Activated naive CD4-positive, alpha-beta T cell treated with anti-CD3 and anti-CD28 coated beads, Interleukin-2, amount 50 U/mL, for 72 hours (primary cell): ENCODE data around the gene OXT. TPM values are rescaled to one million over a fixed set of nuclear protein-coding genes. Genes with fewer than 3 reads are reported as not detected.
"Not testable (repeated sequence)": the region's sequence is repeated elsewhere in the genome, so short reads cannot be mapped to it uniquely, and the experiment has no call there.

Experiments
- ATAC-seq, 2 donors: fragments of 150-1000 bp; cut with Tn5 transposase; 2 replicates each; pipeline ENCODE4 v1.10.0; 2021; ENCODE audit warnings: mild to moderate bottlenecking in 2 of 2, moderate library complexity in 2 of 2
- DNase-seq, 2 donors: peaks; one replicate each; pipeline ENCODE4 v3.0.0; 2021 to 2022; ENCODE audit warnings: low spot score in 2 of 2
- H3K27ac Mint-ChIP-seq, 2 donors: one replicate each; pipeline ENCODE4 v1.8.0; 2022; ENCODE audit warnings: mild to moderate bottlenecking in 2 of 2, mixed read lengths in 2 of 2
- H3K36me3 Mint-ChIP-seq, 2 donors: one replicate each; pipeline ENCODE4 v1.8.0; 2022; ENCODE audit warnings: mixed read lengths in 2 of 2
- H3K9me3 Mint-ChIP-seq, 2 donors: one replicate each; pipeline ENCODE4 v1.8.0; 2022; ENCODE audit warnings: mixed read lengths in 2 of 2
- total RNA-seq, 2 donors: library from RNA; stranded (reverse); gene quantifications; one replicate each; pipeline ENCODE4 v1.2.3, GENCODE V29; 2022

Gene OXT
- total RNA-seq, 2 donors from 2014 or later = not detected

DNA sequence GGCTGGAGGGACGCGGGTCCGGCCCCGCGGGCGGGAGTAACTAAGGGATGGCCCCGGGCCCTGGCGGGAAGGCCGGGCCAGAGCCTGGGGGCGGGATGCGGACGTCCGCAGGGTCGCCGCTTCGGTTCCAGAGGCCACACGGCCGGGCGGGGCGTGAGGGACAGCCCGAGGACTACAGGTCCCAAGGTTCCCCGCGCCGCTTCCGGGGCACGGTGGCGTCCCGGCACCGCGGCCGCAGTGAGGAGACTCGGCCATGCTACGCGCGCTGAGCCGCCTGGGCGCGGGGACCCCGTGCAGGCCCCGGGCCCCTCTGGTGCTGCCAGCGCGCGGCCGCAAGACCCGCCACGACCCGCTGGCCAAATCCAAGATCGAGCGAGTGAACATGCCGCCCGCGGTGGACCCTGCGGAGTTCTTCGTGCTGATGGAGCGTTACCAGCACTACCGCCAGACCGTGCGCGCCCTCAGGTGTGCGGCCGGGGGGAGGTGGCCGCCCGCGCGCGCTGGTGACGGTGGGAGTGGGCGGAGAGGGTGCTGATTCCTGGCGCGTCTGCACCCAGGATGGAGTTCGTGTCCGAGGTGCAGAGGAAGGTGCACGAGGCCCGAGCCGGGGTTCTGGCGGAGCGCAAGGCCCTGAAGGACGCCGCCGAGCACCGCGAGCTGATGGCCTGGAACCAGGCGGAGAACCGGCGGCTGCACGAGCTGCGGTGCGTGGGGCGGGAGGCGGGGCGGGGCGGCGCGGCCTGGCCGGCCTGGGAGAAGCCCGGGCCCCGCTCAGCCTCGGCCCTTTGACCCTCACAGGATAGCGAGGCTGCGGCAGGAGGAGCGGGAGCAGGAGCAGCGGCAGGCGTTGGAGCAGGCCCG lies 25.4 kb upstream of the OXT start, which contains the start of gene MRPS26:
Gene MRPS26, plus strand, starts transcription at position 237 of the 861 bp plus-strand sequence. Its CDS starts 17 bp downstream, at position 254.
- Mint-ChIP-seq H3K36me3 (peaks cover 22 to 23% of the 10 kb centered on the region in 2 donors), H3K27ac (peak within 1 kb of the TSS; percentile 89 to 90), H3K9me3 (no peaks in the 10 kb centered on the region)
- peak; percentile 91 to 93 for ATAC-seq
- peak; percentile 82 to 89 for DNase-seq

GRCh38 chr20:3046677-3047462 lies 24.6 kb upstream of the OXT start:
- Mint-ChIP-seq H3K27ac (peak overlapping the region; percentile 78 to 89), H3K36me3 (peaks cover 22 to 23% of the 10 kb centered on the region in 2 donors), H3K9me3 (no peaks in the 10 kb centered on the region)
- DNase-seq (no peak), ATAC-seq (no peak)

DNA sequence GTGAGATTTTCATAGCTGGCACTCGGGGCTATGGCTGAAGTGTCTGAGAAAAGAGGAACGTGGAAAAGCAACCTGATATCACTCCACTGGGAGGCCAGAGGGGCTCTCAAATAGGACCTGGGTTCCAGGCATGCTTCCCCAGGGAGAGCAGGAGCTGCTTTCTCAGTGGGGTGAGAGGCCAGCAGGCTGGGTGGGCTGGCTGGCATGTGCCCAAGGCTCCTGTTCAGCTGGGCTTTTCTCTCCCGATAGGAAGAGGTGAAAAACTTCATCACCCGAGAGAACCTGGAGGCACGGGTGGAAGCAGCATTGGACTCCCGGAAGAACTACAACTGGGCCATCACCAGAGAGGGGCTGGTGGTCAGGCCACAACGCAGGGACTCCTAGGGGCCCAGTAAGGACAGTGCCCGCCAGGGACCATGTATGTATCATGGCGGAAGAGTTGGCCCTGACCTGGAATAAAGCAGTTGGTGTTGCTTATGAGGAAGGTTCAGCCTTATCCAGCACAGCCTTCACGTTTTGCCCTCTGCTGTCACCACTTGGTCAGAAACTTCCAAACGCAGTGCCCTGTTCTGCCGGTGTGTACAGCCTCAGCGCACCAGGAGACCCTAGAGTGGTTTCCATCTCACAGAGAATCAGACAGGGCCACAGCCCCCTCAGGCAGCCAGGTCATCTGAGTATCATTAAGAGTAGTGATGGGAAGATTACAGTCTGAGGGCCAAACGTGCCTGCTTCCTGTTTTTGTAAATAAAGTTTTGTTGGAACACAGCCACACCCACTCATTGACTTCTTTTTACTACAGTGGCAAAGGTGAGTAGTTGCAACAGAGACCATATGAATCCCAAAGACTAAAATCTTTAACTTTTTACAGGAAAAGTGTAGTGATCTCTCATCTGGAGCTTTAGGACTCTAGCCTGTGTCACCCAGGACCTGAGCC lies 23.7 kb upstream of the OXT start:
- Mint-ChIP-seq H3K27ac (peak overlapping the region; percentile 44 to 89), H3K9me3 (no peaks in the 10 kb centered on the region), H3K36me3 (peaks cover 22 to 23% of the 10 kb centered on the region in 2 donors)
- DNase-seq (no peak), ATAC-seq (no peak)

GRCh38 chr20:3051385-3052019 lies 19.9 kb upstream of the OXT start:
- ATAC-seq (peak in 1 of 2 donors; percentile 24), DNase-seq (no peak)
- Mint-ChIP-seq H3K9me3 (no peaks in the 10 kb centered on the region), H3K36me3 (peaks cover 18 to 21% of the 10 kb centered on the region in 2 donors), H3K27ac (peak overlapping the region in 1 of 2 donors; percentile 30)

DNA sequence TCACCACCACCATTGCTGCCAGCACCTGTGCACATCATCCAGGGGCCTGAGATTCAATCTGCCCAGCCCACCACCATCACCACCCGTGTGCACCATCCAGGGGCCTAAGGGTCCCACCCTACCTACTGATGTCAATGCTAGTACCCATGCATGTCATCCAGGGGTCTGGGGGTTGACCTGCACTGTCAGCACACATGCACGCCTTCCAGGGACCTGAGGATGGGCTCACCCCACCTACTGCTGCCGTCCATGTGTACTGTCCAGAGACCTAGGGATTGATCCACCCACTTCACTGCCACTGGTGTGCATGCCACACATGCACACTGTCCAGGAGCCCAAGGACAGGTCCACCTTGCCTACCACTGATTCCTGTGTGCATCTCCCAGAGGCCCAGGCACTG lies 11.9 kb upstream of the OXT start:
- H3K9me3 Mint-ChIP-seq = no peaks in the 10 kb centered on the region
- no peak overlapping the region for H3K27ac Mint-ChIP-seq
- ATAC-seq (no peak), DNase-seq (no peak)
- no peaks in the 10 kb centered on the region for H3K36me3 Mint-ChIP-seq

GRCh38 chr20:3064119-3064518 lies 7.3 kb upstream of the OXT start:
- H3K9me3 Mint-ChIP-seq, ATAC-seq, H3K36me3 Mint-ChIP-seq, DNase-seq, H3K27ac Mint-ChIP-seq: not testable (repeated sequence)

DNA sequence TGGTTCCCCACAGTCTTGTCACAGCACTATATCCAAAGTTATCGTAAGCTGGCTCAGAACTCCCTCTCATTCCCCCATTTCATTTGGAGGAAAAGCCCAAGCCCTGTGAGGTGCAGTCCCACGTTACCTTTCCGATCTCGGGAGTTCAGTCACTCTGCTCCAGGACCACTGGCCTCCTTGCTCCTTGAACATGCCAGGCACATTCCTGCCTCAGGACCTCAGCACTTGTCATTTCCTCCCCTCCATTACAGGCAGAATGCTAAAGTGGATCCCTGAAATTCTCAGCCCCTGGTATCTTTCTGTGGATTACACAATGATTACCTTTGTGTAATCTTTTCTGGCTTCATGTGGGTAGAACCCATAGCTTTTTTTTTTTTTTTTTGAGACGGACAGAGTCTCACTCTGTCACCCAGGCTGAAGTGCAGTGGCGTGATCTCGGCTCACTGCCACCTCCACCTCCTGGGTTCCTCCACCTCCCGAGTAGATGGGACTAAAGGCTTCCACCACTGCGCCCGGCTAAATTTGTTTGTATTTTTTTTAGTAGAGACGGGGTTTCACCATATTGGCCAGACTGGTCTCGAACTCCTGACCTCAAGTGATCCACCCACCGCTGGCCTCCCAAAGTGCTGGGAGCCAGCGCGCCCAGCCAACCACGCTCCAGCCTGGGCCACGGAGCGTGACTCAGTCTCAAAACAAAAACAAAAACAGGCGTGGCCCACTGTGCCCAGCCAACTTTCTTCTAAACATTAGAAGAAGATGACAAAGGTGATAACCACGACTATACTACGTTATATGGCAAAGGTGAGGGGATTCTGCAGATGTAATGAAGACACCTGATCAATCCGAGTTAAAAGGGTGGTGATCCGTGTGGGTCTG lies 4.0 kb upstream of the OXT start:
- H3K9me3 Mint-ChIP-seq = no peaks in the 10 kb centered on the region
- peak overlapping the region in 1 of 2 donors; percentile 71 for H3K27ac Mint-ChIP-seq
- ATAC-seq = no peak
- no peak for DNase-seq
- H3K36me3 Mint-ChIP-seq = peaks cover 0 to 7% of the 10 kb centered on the region in 2 donors

GRCh38 chr20:3068075-3068474 lies 3.3 kb upstream of the OXT start:
- H3K27ac Mint-ChIP-seq = no peak overlapping the region
- DNase-seq = no peak
- no peaks in the 10 kb centered on the region for H3K9me3 Mint-ChIP-seq
- H3K36me3 Mint-ChIP-seq = peaks cover 0 to 7% of the 10 kb centered on the region in 2 donors
- no peak for ATAC-seq

GRCh38 chr20:3068986-3069900 lies 2.2 kb upstream of the OXT start:
- Mint-ChIP-seq H3K27ac (no peak overlapping the region), H3K36me3 (peaks cover 0 to 7% of the 10 kb centered on the region in 2 donors), H3K9me3 (no peaks in the 10 kb centered on the region)
- ATAC-seq (peak in 1 of 2 donors; percentile 38), DNase-seq (no peak)

- no peak for ATAC-seq
- Mint-ChIP-seq H3K27ac (no peak overlapping the region), H3K36me3 (peaks cover 0 to 7% of the 10 kb centered on the region in 2 donors), H3K9me3 (no peaks in the 10 kb centered on the region)
- DNase-seq = no peak
These were observed 695 bp upstream of the OXT start for GRCh38 chr20:3070725-3071124.

- DNase-seq (no peak), ATAC-seq (no peak)
- no peaks in the 10 kb centered on the region for H3K9me3 Mint-ChIP-seq
- peaks cover 0 to 7% of the 10 kb centered on the region in 2 donors for H3K36me3 Mint-ChIP-seq
- H3K27ac Mint-ChIP-seq = no peak overlapping the region
These were observed 182 bp upstream of the OXT start for GRCh38 chr20:3071266-3071609.

- DNase-seq = no peak
- Mint-ChIP-seq H3K27ac (no peak overlapping the region), H3K9me3 (no peaks in the 10 kb centered on the region), H3K36me3 (peaks cover 0 to 10% of the 10 kb centered on the region in 2 donors)
- no peak for ATAC-seq
These were observed 1.3 kb downstream of the OXT start for GRCh38 chr20:3072530-3073250.

- DNase-seq, H3K9me3 Mint-ChIP-seq, ATAC-seq, H3K27ac Mint-ChIP-seq: not testable (repeated sequence)
- peaks cover 0 to 13% of the 10 kb centered on the region in 2 donors for H3K36me3 Mint-ChIP-seq
These were observed 1.8 kb downstream of the OXT start for GRCh38 chr20:3073251-3073643.

DNA sequence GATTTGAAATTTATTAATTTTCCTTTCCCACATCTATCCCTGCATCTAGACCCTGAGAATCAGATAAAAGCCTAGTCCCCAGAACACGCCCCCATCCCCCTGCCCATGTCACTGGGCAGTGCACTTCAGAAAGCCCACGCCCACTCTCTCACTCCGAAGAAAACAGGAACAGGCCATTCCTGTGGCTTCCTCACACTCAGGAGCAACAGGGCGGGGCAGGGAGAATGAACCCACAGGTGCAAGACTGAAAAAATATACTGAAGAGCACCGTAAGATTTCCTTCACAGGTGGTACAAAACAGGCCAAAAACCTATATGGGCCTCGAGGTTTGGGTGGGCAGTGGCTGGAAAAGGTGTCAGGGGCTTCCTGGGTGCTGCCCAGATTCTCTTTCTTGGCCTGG lies 3.4 kb downstream of the OXT start:
- ATAC-seq (no peak), DNase-seq (no peak)
- Mint-ChIP-seq H3K27ac (no peak overlapping the region), H3K36me3 (peaks cover 0 to 13% of the 10 kb centered on the region in 2 donors), H3K9me3 (no peaks in the 10 kb centered on the region)
